Mucosa of descending colon (tissue), 3 donors: Measurements from ENCODE around the gene DEGS2. TPM values are rescaled to one million over a fixed set of nuclear protein-coding genes. Genes with fewer than 3 reads are reported as not detected.
A peak's percentile ranks its signal among the peaks of the same experiment; 100 is the strongest.

Experiments used
- ATAC-seq: fragments of 200-7000 bp; cut with Tn5 transposase; one replicate; pipeline ENCODE4 v1.9.1; 2020; ENCODE audit warnings: mild to moderate bottlenecking, moderate library complexity
- DNase-seq, 3 donors: peaks; one replicate each; pipeline ENCODE4 v3.0.0-alpha.2; 2020
- H3K36me3 ChIP-seq: fragments of 200-600 bp; one replicate; pipeline ENCODE4 v1.8.0; 2021; ENCODE audit warnings: low read depth, mild to moderate bottlenecking
- H3K4me1 ChIP-seq: fragments of 200-600 bp; one replicate; pipeline ENCODE4 v1.8.0; 2021; ENCODE audit warnings: low read depth, mild to moderate bottlenecking
- H3K4me3 ChIP-seq: fragments of 200-600 bp; one replicate; pipeline ENCODE4 v1.8.0; 2021; ENCODE audit warnings: mild to moderate bottlenecking
- H3K9me3 ChIP-seq: fragments of 200-600 bp; one replicate; pipeline ENCODE4 v1.8.0; 2021; ENCODE audit warnings: mild to moderate bottlenecking
- intact Hi-C, 2 donors: fragments of 100-400 bp; cut with DNase I in 1 of 2; cut with micrococcal nuclease in 1 of 2; formaldehyde crosslinking; loops; one replicate each; pipeline versions ENCODE4 v1.11.0 to v1.11.1; 2022; cut with DNase I, micrococcal nuclease
- microRNA-seq: library from miRNA; unstranded; fragments of <30 nt; microRNA quantifications from one replicate; pipeline ENCODE4, GENCODE V29; 2019
- total RNA-seq, 3 donors: library from RNA; stranded (reverse); fragmentation: NEBNext Ultra II Directional in 2 of 3; extraction: Animal tissue kit (Norgen Biotek cat#: 25700) in 2 of 3; gene quantifications; one replicate each; pipeline versions ENCODE4 v1.2.1 to v1.2.4, GENCODE V29; 2021 to 2023
- TF ChIP-seq, protein P1 (sequence below): fragments of 200-600 bp; IDR thresholded peaks from one replicate; pipeline ENCODE4 v1.8.0; 2022; ENCODE audit warnings: antibody characterized with exemption, mild to moderate bottlenecking
- donor health status: DM: no; HTN: no; CAD: no; lungs with moderate emphysema.
- donor health status: DM: no; HTN: no; CAD: no.
- donor health status: DM: no; HTN: yes; CAD: no.

Gene DEGS2
- total RNA-seq, 3 donors from 2014 or later, result 6.2 to 28.5 (median 27.9) TPM

DNA sequence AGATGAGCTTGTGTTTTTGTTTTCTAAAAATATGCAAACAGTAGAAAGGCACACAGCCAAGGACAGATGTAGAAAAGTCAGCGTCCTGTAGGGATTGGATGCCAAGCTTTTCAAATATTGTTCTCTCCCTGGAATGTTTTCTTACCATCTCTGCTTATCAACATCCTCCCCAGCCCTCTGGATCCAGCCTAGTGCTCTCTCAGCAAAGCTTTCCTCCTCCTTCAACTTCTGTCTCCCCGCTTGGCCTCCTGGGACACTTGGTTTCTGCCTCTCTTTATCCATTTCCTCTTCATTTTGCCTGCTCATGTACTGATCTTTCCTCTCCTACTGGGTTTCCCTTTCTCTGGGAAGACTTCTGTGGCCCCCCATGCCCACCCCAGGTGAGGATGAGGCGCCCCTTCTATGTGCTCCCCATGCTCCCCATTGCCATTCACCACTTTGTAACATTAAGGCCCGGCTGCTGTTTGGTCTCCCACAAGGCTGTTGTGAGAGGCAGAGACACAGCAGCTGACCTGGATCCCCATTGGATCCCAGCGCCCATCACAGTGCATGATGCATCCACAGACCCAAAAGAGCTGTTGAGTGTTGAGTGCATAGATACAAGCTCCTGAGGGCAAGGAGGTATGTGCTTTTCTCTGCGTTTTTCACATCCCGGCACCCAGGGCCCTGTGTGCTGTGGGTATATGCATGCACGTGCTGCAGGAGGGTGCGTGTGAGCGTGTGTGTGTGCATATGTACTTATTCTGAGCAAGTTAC is 56.0 kb downstream of the DEGS2 start:
- Histone ChIP-seq H3K36me3 (no peaks in the 10 kb centered on the region), H3K4me1 (peaks cover 11% of the 10 kb centered on the region), H3K4me3 (no peak overlapping the region), H3K9me3 (no peaks in the 10 kb centered on the region)
- intact Hi-C loops, result no loop called here
- TF ChIP-seq, protein P1, sequence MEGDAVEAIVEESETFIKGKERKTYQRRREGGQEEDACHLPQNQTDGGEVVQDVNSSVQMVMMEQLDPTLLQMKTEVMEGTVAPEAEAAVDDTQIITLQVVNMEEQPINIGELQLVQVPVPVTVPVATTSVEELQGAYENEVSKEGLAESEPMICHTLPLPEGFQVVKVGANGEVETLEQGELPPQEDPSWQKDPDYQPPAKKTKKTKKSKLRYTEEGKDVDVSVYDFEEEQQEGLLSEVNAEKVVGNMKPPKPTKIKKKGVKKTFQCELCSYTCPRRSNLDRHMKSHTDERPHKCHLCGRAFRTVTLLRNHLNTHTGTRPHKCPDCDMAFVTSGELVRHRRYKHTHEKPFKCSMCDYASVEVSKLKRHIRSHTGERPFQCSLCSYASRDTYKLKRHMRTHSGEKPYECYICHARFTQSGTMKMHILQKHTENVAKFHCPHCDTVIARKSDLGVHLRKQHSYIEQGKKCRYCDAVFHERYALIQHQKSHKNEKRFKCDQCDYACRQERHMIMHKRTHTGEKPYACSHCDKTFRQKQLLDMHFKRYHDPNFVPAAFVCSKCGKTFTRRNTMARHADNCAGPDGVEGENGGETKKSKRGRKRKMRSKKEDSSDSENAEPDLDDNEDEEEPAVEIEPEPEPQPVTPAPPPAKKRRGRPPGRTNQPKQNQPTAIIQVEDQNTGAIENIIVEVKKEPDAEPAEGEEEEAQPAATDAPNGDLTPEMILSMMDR, result no peak
- ATAC-seq (no peak), DNase-seq (no peak)

DNA sequence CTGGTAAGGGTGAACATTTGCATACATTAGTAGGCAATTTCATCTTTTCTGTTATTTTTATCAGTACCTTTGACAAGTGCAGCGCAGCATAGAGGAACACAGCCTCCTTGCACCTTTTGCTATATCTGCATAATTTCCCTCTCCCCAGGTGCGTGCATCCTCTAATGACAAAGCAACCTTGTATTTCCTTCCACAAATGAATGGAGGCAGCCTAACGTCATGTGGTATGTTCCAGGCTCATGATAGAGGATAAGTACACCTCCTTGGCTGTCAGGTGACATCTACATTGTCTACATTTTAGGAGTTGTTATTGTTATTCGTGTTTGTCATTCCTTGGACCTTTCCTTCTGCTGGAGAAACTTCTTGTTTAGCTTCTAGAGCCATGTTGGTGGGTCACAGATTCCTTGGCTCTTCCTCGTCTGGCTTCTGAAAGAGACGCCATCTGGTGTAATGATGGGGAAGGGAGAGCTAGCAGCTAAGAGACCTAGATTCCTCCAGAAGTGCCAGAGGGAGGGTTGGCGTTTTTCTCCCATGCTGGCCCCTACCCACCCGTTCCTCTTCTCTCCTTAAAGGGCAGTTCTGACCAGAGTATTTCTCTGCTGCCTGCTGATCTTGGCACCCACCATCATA is 57.2 kb downstream of the DEGS2 start:
- intact Hi-C loops, result no loop called here
- Histone ChIP-seq H3K4me1 (peaks cover 7% of the 10 kb centered on the region), H3K4me3 (no peak overlapping the region), H3K36me3 (no peaks in the 10 kb centered on the region), H3K9me3 (no peaks in the 10 kb centered on the region)
- ATAC-seq, result no peak
- no peak for DNase-seq
- TF ChIP-seq, protein P1, result no peak

DNA sequence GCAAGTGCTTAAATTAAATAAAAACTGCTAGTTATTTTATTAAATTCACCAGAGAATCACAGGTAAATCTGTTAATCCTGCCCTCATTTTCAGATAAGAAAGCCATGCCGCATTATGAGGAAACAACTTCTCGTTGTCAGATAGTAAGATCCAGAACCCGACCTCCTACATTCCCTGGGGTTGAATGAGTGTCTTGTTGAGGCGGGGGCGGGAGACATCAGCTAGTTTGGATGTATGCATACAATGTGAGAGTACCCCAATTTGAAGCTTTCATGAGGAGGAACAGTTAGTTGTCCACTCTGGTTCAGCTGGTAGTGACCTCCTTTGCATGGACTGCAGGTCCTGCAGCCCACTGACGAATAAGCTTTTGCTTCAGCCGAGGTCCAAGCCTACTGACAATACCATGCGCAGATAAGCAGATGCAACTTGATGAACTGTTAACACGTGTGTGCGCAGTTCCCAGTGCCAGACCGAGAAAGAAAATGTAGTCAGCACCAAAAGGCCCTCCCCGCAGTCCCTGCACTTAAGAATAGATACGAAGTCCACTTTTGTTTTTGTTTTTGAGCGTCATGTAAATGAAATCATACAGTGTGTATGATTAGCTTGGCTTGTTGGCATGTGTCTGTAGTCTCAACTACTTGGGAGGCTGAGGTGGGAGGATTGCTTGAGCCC is 59.3 kb downstream of the DEGS2 start:
- Histone ChIP-seq H3K4me3 (no peak overlapping the region), H3K36me3 (no peaks in the 10 kb centered on the region), H3K4me1 (peaks cover 7% of the 10 kb centered on the region), H3K9me3 (no peaks in the 10 kb centered on the region)
- no peak for DNase-seq
- TF ChIP-seq, protein P1, result no peak
- intact Hi-C loops, result no loop called here
- no peak for ATAC-seq

DNA sequence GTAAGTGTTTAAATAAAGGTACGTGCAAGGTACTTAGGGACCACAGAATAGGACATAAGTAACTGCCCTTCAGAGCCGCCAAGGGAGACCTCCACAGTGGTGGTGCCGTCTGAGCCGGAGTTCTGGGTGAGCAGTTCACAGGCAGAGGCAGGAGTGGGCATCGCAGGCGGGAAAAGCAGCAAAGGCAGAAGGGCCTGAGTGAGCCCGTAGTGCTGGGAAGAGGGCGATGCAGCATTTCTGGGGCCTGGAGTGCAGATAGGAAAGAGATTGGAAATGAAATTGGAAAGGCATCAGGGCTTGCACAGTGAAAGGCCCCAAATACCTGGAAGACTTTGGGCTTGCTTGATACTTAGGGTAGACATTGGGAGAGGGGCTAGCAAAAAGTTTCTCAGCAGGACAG is 61.3 kb downstream of the DEGS2 start:
- H3K36me3 ChIP-seq, result no peaks in the 10 kb centered on the region
- H3K4me1 ChIP-seq, result peaks cover 4% of the 10 kb centered on the region
- no peak for DNase-seq
- ATAC-seq, result no peak
- TF ChIP-seq, protein P1, result no peak
- H3K4me3 ChIP-seq, result no peak overlapping the region
- no peaks in the 10 kb centered on the region for H3K9me3 ChIP-seq
- intact Hi-C loops, result no loop called here

DNA sequence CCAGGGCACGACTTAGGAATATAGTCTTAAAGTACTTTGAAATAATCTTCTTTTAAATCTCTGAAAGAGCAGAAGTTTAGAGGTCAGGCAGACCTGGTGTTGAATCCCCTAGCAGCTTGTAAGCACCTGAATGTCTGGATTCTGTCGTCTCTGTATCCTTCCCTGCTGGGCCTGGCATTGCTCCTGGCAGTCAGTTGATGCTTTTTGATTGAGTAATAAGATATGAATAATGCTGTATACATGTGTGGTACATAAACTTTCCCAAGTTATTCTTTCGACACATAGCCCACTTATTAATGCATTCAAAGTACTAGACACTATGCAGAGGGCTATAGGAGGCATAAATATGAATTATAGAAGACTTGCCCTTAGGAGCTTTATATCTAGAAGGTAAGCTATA is 62.8 kb downstream of the DEGS2 start:
- Histone ChIP-seq H3K9me3 (no peaks in the 10 kb centered on the region), H3K4me1 (no peaks in the 10 kb centered on the region), H3K4me3 (no peak overlapping the region), H3K36me3 (no peaks in the 10 kb centered on the region)
- DNase-seq (no peak), ATAC-seq (no peak)
- TF ChIP-seq, protein P1, result no peak
- intact Hi-C loops, result no loop called here

Small RNAs within 50 kb of the gene (microRNA-seq; reads per million reads assigned to microRNA genes)
- gene MIR151B (66.1 reads per million, percentile 57 among the genes with 10 or more reads in this experiment), gene MIR342 (1,679 reads per million, percentile 86 among the genes with 10 or more reads in this experiment)

Other genes starting within 250 kb of the DEGS2 start
- 10 to 100 TPM; 32.0 to 42.8 (median 36.0) TPM for gene EVL, start 94.2 kb downstream of the DEGS2 start, total RNA-seq
- 10 to 100 TPM; 60.8 to 78.7 (median 72.9) TPM for gene YY1, start 79.5 kb upstream of the DEGS2 start, total RNA-seq
- 10 to 100 TPM; 19.6 to 28.2 (median 28.1) TPM for gene SLC25A29, start 146.8 kb upstream of the DEGS2 start, total RNA-seq
- gene SLC25A47, start 163.7 kb upstream of the DEGS2 start, total RNA-seq, result under 1 TPM in 1 of 3 donors, not detected in 2; 0.17 TPM
- 10 to 100 TPM in 2 of 3 donors, 1 to 10 TPM in 1; 7.8 to 11.1 (median 10.9) TPM for gene WDR25, start 216.8 kb upstream of the DEGS2 start, total RNA-seq